ENCODE results near the gene ATG101. TPM values are rescaled to one million over a fixed set of nuclear protein-coding genes. Genes with fewer than 3 reads are reported as not detected.

ATG101 gene
- total and polyA plus RNA-seq, 3 donors from 2014 or later = 52.6 to 64.5 (median 64.5) TPM

- peaks cover 45% of the 10 kb centered on the region for H3K4me1 ChIP-seq
- H3K4me3 ChIP-seq = peak within 1 kb of the TSS; percentile 44 to 69
- H3K27ac ChIP-seq = peak within 1 kb of the TSS; percentile 80 to 87
- no peaks in the 10 kb centered on the region for H3K9me3 ChIP-seq
- no peaks in the 10 kb centered on the region for H3K27me3 ChIP-seq
- H3K36me3 ChIP-seq (ENCODE audit: low read depth, missing control alignments) = no peaks in the 10 kb centered on the region
- intact Hi-C loops (cut with DNase I; ENCODE audit: low total_unique reads) = loop anchor here (5.0 kb wide), 1 partner anchor 52 kb away; no protein-coding TSS in a partner anchor
- no peak for DNase-seq
- 19 to 46% methylated on average over 11 to 67 of the region's 87 CpGs for WGBS, 2 donors
- TF ChIP-seq POLR2A (IDR thresholded peaks at IDR 0.05) (no peak), CTCF (IDR thresholded peaks at IDR 0.05) (no peak)
Measured at GRCh38 chr12:52079576-52080402, 10.0 kb downstream of the ATG101 start, which contains the start of gene SMIM41. Gene SMIM41, plus strand, starts transcription at chr12:52079704. Its CDS starts 76 bp downstream, at chr12:52079780.

GRCh38 chr12:52080403-52081251 is 10.8 kb downstream of the ATG101 start:
- Histone ChIP-seq H3K9me3 (no peaks in the 10 kb centered on the region), H3K4me1 (peaks cover 44% of the 10 kb centered on the region), H3K36me3 (ENCODE audit: low read depth, missing control alignments) (no peaks in the 10 kb centered on the region), H3K27me3 (no peaks in the 10 kb centered on the region), H3K27ac (peak overlapping the region; percentile 80 to 87), H3K4me3 (peak overlapping the region; percentile 44 to 69)
- 43 to 47% methylated on average over 9 to 10 of the region's 10 CpGs for WGBS, 2 donors
- no peak for DNase-seq
- no peak for TF ChIP-seq CTCF (IDR thresholded peaks at IDR 0.05)
- TF ChIP-seq POLR2A (IDR thresholded peaks at IDR 0.05) = no peak
- intact Hi-C loops (cut with DNase I; ENCODE audit: low total_unique reads) = loop anchor here (5.0 kb wide), 1 partner anchor 53 kb away; no protein-coding TSS in a partner anchor

- WGBS, 2 donors = 17 to 52% methylated on average over 2 to 8 of the region's 9 CpGs
Measured at GRCh38 chr12:52081263-52081733, 11.5 kb downstream of the ATG101 start.

More at GRCh38 chr12:52081263-52081733, 11.5 kb downstream of the ATG101 start:
- Histone ChIP-seq H3K36me3 (ENCODE audit: low read depth, missing control alignments) (no peaks in the 10 kb centered on the region), H3K4me1 (peaks cover 48% of the 10 kb centered on the region), H3K9me3 (no peaks in the 10 kb centered on the region), H3K27ac (peak overlapping the region; percentile 80 to 87), H3K4me3 (peak overlapping the region; percentile 44 to 69), H3K27me3 (no peaks in the 10 kb centered on the region)
- no peak for TF ChIP-seq POLR2A (IDR thresholded peaks at IDR 0.05)
- TF ChIP-seq CTCF (IDR thresholded peaks at IDR 0.05) = no peak
- DNase-seq = no peak
- intact Hi-C loops (cut with DNase I; ENCODE audit: low total_unique reads) = loop anchor here (5.0 kb wide), 1 partner anchor 54 kb away; no protein-coding TSS in a partner anchor
